Adrenal gland (tissue), 12 donors: ENCODE measurements around the gene KDM1A. TPM values are rescaled to one million over a fixed set of nuclear protein-coding genes. Genes with fewer than 3 reads are reported as not detected.
"Not testable (repeated sequence)": the region's sequence is repeated elsewhere in the genome, so short reads cannot be mapped to it uniquely, and the experiment has no call there.

Experiments
- DNase-seq, 7 donors: peaks; one replicate each; pipeline ENCODE4 v3.0.0-alpha.2; 2019 to 2020
- H3K27ac ChIP-seq, 5 donors: fragments of 200-600 bp; sonication (generic) in 4 of 5; 1 replicate in 3 of 5; 2 replicates in 2 of 5; pipeline versions ENCODE4 v1.5.1 to v1.8.0; 2016 to 2020; ENCODE audit warnings: mild to moderate bottlenecking in 1 of 5
- H3K27me3 ChIP-seq: fragments of 200-600 bp; 2 replicates; pipeline ENCODE4 v1.8.0; 2021
- H3K36me3 ChIP-seq, 2 donors: fragments of 200-600 bp; replicated peaks in 1 of 2; 1 replicate in 1 of 2; 2 replicates in 1 of 2; pipeline versions ENCODE4 v1.5.1 to v1.8.0; 2018 to 2022
- H3K4me1 ChIP-seq, 2 donors: fragments of 200-600 bp; replicated peaks in 1 of 2; 1 replicate in 1 of 2; 2 replicates in 1 of 2; pipeline versions ENCODE4 v1.5.1 to v1.8.0; 2018 to 2021
- H3K4me3 ChIP-seq, 4 donors: fragments of 200-600 bp; sonication (generic) in 3 of 4; one replicate each; pipeline ENCODE4 v1.5.1; 2016 to 2018
- H3K9me3 ChIP-seq, 3 donors: fragments of 200-600 bp; sonication (generic) in 1 of 3; replicated peaks in 1 of 3; 1 replicate in 2 of 3; 2 replicates in 1 of 3; pipeline versions ENCODE4 v1.5.1 to v1.8.0; 2016 to 2021
- CTCF ChIP-seq, 6 experiments: fragments of 450-650 bp in 4 of 6; fragments of 200-600 bp in 2 of 6; sonication (generic) in 1 of 6; IDR thresholded peaks; 1 replicate in 5 of 6; 2 replicates in 1 of 6; pipeline versions ENCODE4 v1.5.1 to v1.8.0; 2016 to 2021; ENCODE audit warnings: antibody characterized with exemption in 6 of 6, mild to moderate bottlenecking in 2 of 6, moderate library complexity in 1 of 6
- POLR2A ChIP-seq, 2 donors: fragments of 450-650 bp; IDR thresholded peaks; one replicate each; pipeline ENCODE4 v1.6.1; 2017; ENCODE audit warnings: antibody characterized with exemption in 2 of 2, mild to moderate bottlenecking in 2 of 2, moderate library complexity in 1 of 2
- WGBS, 4 donors: extraction: QIAGEN DNeasy Blood & Tissue Kit in 2 of 4; methylation state at CpG; one replicate each; pipeline versions ENCODE4 v1.1.5 to v1.1.7; 2013 to 2017; 5-methylcytosine and 5-hydroxymethylcytosine counted together
- intact Hi-C, 2 donors: fragments of 100-400 bp; cut with DNase I; formaldehyde crosslinking; loops; one replicate each; pipeline versions ENCODE4 v1.14.1 to v1.15.0; 2022 to 2023
- polyA plus RNA-seq, 3 donors: library from polyadenylated mRNA; stranded (reverse); fragments of 200-250 nt in 2 of 3; fragments of 350-450 nt in 1 of 3; fragmentation: Illumina TruSeq in 1 of 3; extraction: RNeasy Lipid Tissue Mini Kit (QIAGEN cat#74804) in 1 of 3; gene quantifications; one replicate each; pipeline ENCODE4 v1.2.3, GENCODE V29; 2013 to 2014
- total RNA-seq, 9 donors: library from RNA; depleted of rRNA in 4 of 9; stranded (reverse); fragments of >200 nt in 4 of 9; fragments of 120-200 nt in 1 of 9; fragmentation: NEBNext Ultra II Directional in 1 of 9; extraction: Animal tissue kit (Norgen Biotek cat#: 25700) in 1 of 9; gene quantifications; one replicate each; pipeline versions ENCODE4 v1.1.0 to v1.2.4, GENCODE V29; 2013 to 2023
- donor health status: healthy with polysubstance abuse.
- donor health status: Bipolar disorder and iron deficiency.
- donor health status: DM: yes; HTN: yes; CAD: no.
- donor health status: DM: no; HTN: no; CAD: no.
- donor health status: DM: no; HTN: no; CAD: no.
- donor health status: DM: yes; HTN: yes; CAD: no.

The KDM1A gene
- total and polyA plus RNA-seq, 12 donors, result 25.3 to 87.1 (median 57.8) TPM

DNA sequence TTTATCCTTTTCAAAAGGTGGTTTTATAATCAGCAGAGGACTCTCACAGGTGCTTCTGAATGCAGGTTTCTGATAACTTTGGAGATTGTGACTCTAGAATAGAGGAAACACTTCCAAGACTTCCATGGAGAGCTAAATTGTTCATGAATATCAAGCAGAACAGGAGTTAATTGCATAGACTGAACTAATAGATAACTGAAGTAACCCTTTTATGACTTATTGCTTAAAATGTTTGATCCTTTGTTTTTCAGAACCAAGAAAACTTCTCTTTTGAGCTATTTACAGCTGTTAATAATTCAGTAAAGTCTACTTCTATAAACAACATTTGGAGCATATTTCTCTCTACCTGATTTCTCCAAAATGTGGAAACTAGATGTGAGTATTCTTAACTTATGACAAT, 23.5 kb upstream of the KDM1A start:
- Histone ChIP-seq H3K4me3 (no peak overlapping the region), H3K4me1 (no peaks in the 10 kb centered on the region)
- intact Hi-C loops, result no loop called here

GRCh38 chr1:22997528-22997927, 21.7 kb upstream of the KDM1A start:
- H3K4me3 ChIP-seq, DNase-seq, H3K36me3 ChIP-seq, H3K9me3 ChIP-seq, H3K27me3 ChIP-seq, intact Hi-C loops, H3K4me1 ChIP-seq, H3K27ac ChIP-seq: not testable (repeated sequence)
- 84 to 86% (median 86%) methylated on average over 5 of the region's 5 CpGs for WGBS, 4 donors

More for the DNA sequence above, 23.5 kb upstream of the KDM1A start:
- DNase-seq, result no peak
- H3K27ac ChIP-seq, result no peak overlapping the region
- H3K27me3 ChIP-seq, result no peaks in the 10 kb centered on the region
- no peaks in the 10 kb centered on the region for H3K36me3 ChIP-seq
- no peak for TF ChIP-seq CTCF (IDR thresholded peaks at IDR 0.05)
- TF ChIP-seq POLR2A (IDR thresholded peaks at IDR 0.05), result no peak
- no peaks in the 10 kb centered on the region for H3K9me3 ChIP-seq

GRCh38 chr1:23000133-23000532, 19.1 kb upstream of the KDM1A start:
- 75 to 91% (median 86%) methylated on average over 3 of the region's 3 CpGs for WGBS, 4 donors
- intact Hi-C loops, H3K36me3 ChIP-seq: not testable (repeated sequence)

GRCh38 chr1:23002218-23002617, 17.1 kb upstream of the KDM1A start:
- not testable (repeated sequence) for DNase-seq

More at GRCh38 chr1:23000133-23000532, 19.1 kb upstream of the KDM1A start:
- not testable (repeated sequence) for H3K9me3 ChIP-seq, H3K27me3 ChIP-seq, H3K4me3 ChIP-seq, DNase-seq, H3K4me1 ChIP-seq, H3K27ac ChIP-seq

GRCh38 chr1:23004112-23004511, 15.2 kb upstream of the KDM1A start:
- intact Hi-C loops, result no loop called here
- 80 to 87% (median 81%) methylated on average over 3 of the region's 3 CpGs for WGBS, 4 donors

More at GRCh38 chr1:23002218-23002617, 17.1 kb upstream of the KDM1A start:
- H3K4me1 ChIP-seq, intact Hi-C loops, H3K27me3 ChIP-seq, H3K27ac ChIP-seq, H3K9me3 ChIP-seq, H3K36me3 ChIP-seq, H3K4me3 ChIP-seq: not testable (repeated sequence)
- WGBS, 4 donors, result 86 to 94% (median 89%) methylated on average over 6 to 7 of the region's 7 CpGs

GRCh38 chr1:23004769-23005168, 14.5 kb upstream of the KDM1A start:
- intact Hi-C loops, H3K27ac ChIP-seq, H3K27me3 ChIP-seq, H3K4me3 ChIP-seq, DNase-seq, H3K4me1 ChIP-seq, H3K36me3 ChIP-seq, H3K9me3 ChIP-seq: not testable (repeated sequence)
- WGBS, 4 donors, result 66 to 80% (median 72%) methylated on average over 3 of the region's 3 CpGs

More at GRCh38 chr1:23004112-23004511, 15.2 kb upstream of the KDM1A start:
- H3K4me1 ChIP-seq, result no peaks in the 10 kb centered on the region
- DNase-seq, result no peak
- H3K27me3 ChIP-seq, result no peaks in the 10 kb centered on the region
- no peaks in the 10 kb centered on the region for H3K36me3 ChIP-seq
- TF ChIP-seq CTCF (IDR thresholded peaks at IDR 0.05) (no peak), POLR2A (IDR thresholded peaks at IDR 0.05) (no peak)
- no peaks in the 10 kb centered on the region for H3K9me3 ChIP-seq
- no peak overlapping the region for H3K4me3 ChIP-seq
- no peak overlapping the region for H3K27ac ChIP-seq
